Pons (tissue), 1 donor: ENCODE results near the gene CAP1.

Experiments
- DNase-seq: peaks from one replicate; pipeline ENCODE4 v3.0.0-alpha.2; 2016; ENCODE audit warnings: low spot score

The CAP1 gene

DNA sequence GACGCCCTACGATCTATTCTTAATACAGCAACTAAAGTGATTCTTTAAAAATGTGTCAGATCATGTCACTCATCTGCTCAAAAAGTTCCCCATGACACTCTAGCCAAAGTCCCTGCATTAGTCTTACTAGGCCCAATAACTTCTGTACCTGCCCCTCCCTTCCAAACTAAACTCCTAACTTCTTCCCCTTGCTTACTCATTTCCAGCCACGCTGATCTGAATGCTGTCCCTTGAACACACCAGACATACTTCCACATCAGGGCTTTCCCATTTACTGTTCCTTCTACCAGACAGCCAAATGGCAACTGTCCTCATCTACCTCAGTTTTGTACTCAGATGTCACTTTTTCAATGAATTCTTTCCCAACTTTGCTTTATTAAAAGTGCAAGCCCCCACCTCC is 55.3 kb downstream of the CAP1 start:
- no peak for DNase-seq

DNA sequence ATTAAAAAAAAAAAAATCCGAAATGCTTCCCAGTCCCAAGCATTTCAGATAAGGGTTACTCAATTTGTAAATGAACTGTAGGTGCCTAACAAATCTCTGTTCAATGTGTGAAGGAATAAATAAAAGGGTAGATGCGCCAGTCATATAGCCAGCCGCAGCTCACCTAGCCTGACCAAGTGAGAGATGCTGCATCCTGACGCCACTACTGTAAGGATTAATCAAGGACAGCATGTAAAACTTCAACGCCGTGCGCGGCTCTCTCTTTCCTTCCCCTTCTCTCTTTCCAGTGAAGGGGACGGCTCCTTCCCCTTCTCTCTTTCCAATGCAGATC is 56.1 kb downstream of the CAP1 start:
- DNase-seq = no peak

DNA sequence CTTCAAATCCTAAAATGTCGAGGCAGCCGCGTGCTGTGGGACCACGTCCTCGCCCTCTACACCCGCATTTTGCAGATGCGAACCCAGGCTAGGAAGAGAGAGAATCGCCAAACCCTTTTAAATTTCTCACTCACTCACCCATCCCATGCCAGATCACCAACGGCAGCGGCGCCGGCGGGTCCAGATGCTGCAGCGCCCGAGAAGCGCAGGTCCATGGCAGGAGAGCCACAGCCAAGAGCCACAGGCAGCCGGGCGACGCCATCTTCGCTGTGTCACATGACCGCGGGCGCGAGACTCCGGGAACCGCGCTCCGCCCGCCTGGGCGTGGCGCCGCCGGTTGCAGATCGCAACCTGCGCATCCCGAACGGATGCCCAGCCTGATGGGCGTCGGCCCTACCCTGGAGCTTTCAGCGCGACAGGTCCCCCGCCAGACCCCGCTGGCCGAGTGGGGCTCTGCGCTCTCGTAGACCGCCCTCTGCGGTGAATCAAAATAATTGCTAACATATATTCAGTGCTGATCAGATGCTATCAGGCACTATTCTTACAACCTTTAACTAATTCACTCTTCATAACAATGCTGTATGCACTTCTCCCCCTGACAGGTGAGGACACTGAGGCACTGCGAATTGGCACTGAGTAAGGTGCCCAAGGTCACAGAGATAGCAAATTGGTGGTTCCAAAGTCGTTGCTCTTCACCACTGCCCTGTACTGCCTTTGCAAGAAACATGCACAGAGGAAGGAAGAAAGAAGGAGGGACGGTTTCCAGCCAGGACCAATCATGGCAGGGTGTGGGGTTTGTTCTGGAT is 56.7 kb downstream of the CAP1 start, which contains the start of gene PPT1:
TSS of gene PPT1 (minus strand) at position 276 of the 806 bp plus-strand sequence. CDS start at position 262, 14 bp downstream.
- peak; percentile 73 for DNase-seq

- no peak for DNase-seq
These were observed 61.5 kb downstream of the CAP1 start for GRCh38 chr1:40102038-40102437.

GRCh38 chr1:40102896-40103295 is 62.4 kb downstream of the CAP1 start:
- no peak for DNase-seq

GRCh38 chr1:40105028-40105427 is 64.5 kb downstream of the CAP1 start:
- no peak for DNase-seq

DNA sequence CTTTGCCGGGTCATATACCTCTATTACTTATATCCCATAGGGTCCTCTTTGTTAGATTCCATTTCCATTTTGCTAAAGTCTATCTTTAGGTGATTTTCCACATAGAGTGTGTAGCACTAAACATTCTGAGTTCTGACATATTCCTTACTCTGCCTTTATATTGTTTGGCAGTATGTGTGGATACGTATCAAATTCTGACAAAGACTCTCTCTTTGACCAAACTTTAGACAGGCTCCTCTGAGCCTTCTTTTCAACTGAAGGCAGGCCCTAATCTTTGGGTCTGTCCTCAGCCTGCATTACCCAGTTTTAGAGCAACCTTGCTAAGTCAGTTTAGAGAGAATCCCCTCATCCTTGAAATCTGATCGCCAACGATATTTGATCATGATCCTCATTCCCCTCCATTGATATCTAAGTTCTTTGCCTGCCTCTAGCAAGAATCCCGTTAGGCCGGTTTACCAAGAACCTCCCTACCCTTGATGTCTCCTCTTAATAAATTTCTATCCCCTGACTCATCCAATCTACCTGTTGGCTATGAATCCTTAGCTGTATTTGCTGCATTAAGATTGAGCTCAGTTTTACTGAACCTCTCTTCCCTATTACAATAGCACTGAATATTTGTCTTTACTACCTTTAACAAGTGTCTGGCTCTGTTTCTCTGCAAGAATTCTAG is 66.9 kb downstream of the CAP1 start:
- no peak for DNase-seq

GRCh38 chr1:40110389-40110788 is 69.9 kb downstream of the CAP1 start:
- no peak for DNase-seq

DNA sequence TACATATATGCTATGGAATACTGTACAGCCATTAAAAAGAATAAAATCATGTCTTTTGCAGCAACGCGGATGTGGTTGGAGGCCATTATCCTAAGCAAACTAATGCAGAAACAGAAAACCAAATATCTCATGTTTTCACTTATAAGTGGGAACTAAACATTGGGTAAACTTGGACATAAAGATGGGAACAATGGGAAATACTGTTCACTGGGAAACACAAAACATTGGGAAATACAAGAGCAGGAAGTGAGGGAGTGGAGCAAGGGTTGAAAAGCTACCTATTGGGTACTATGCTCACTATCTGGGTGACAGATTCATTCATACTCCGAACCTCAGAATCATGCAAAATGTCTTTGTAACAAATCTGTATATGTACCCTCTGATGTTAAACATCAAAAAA is 73.9 kb downstream of the CAP1 start:
- DNase-seq = no peak

GRCh38 chr1:40120128-40120527 is 79.6 kb downstream of the CAP1 start:
- DNase-seq = no peak
